ENCODE measurements around the gene RBM7. TPM values are rescaled to one million over a fixed set of nuclear protein-coding genes. Genes with fewer than 3 reads are reported as not detected.
A peak's percentile ranks its signal among the peaks of the same experiment; 100 is the strongest.

Gene RBM7
- total and polyA plus RNA-seq, 4 donors: 27.9 to 42.6 (median 31.8) TPM

- H3K9me3 ChIP-seq (ENCODE audit: control insufficient read depth, insufficient read depth, low read length): no peaks in the 10 kb centered on the region
- H3K4me1 ChIP-seq (ENCODE audit: control insufficient read depth, insufficient read depth, low read length): no peaks in the 10 kb centered on the region
- no peak overlapping the region for H3K27ac ChIP-seq (ENCODE audit: low read depth, low read length)
- DNase-seq (ENCODE audit: low read depth in 4 of 6, low spot score in 6 of 6): no peak
- no CpG with 5 or more reads among the region's 4 CpGs for WGBS (ENCODE audit: insufficient coverage)
- H3K27me3 ChIP-seq (ENCODE audit: control insufficient read depth, insufficient read depth, low read length): no peaks in the 10 kb centered on the region
- H3K36me3 ChIP-seq (ENCODE audit: control insufficient read depth, insufficient read depth, low read length): no peaks in the 10 kb centered on the region
- no peak overlapping the region for H3K4me3 ChIP-seq (ENCODE audit: low read depth, low read length)
Observed at GRCh38 chr11:114392735-114393667, 7.5 kb upstream of the RBM7 start.

GRCh38 chr11:114395736-114396135 is 4.7 kb upstream of the RBM7 start:
- H3K4me1 ChIP-seq (ENCODE audit: control insufficient read depth, insufficient read depth, low read length): peaks cover 6% of the 10 kb centered on the region
- no peaks in the 10 kb centered on the region for H3K9me3 ChIP-seq (ENCODE audit: control insufficient read depth, insufficient read depth, low read length)
- WGBS (ENCODE audit: insufficient coverage): 54% methylated on average over 3 of the region's 3 CpGs
- no peak overlapping the region for H3K4me3 ChIP-seq (ENCODE audit: low read depth, low read length)
- no peak for DNase-seq (ENCODE audit: low read depth in 4 of 6, low spot score in 6 of 6)
- no peak overlapping the region for H3K27ac ChIP-seq (ENCODE audit: low read depth, low read length)
- no peaks in the 10 kb centered on the region for H3K27me3 ChIP-seq (ENCODE audit: control insufficient read depth, insufficient read depth, low read length)
- H3K36me3 ChIP-seq (ENCODE audit: control insufficient read depth, insufficient read depth, low read length): peaks cover 2% of the 10 kb centered on the region

GRCh38 chr11:114396916-114397315 is 3.5 kb upstream of the RBM7 start:
- no peak overlapping the region for H3K27ac ChIP-seq (ENCODE audit: low read depth, low read length)
- H3K4me3 ChIP-seq (ENCODE audit: low read depth, low read length): no peak overlapping the region
- H3K27me3 ChIP-seq (ENCODE audit: control insufficient read depth, insufficient read depth, low read length): no peaks in the 10 kb centered on the region
- H3K9me3 ChIP-seq (ENCODE audit: control insufficient read depth, insufficient read depth, low read length): no peaks in the 10 kb centered on the region
- H3K36me3 ChIP-seq (ENCODE audit: control insufficient read depth, insufficient read depth, low read length): peaks cover 2% of the 10 kb centered on the region
- DNase-seq (ENCODE audit: low read depth in 4 of 6, low spot score in 6 of 6): no peak
- peaks cover 6% of the 10 kb centered on the region for H3K4me1 ChIP-seq (ENCODE audit: control insufficient read depth, insufficient read depth, low read length)

- no CpG with 5 or more reads among the region's 2 CpGs for WGBS (ENCODE audit: insufficient coverage)
Observed at GRCh38 chr11:114397349-114397982, 3.0 kb upstream of the RBM7 start.

GRCh38 chr11:114398303-114398920 is 2.1 kb upstream of the RBM7 start:
- H3K9me3 ChIP-seq (ENCODE audit: control insufficient read depth, insufficient read depth, low read length): no peaks in the 10 kb centered on the region
- no CpG with 5 or more reads among the region's 4 CpGs for WGBS (ENCODE audit: insufficient coverage)
- no peak overlapping the region for H3K27ac ChIP-seq (ENCODE audit: low read depth, low read length)
- no peak for DNase-seq (ENCODE audit: low read depth in 4 of 6, low spot score in 6 of 6)
- no peak overlapping the region for H3K4me3 ChIP-seq (ENCODE audit: low read depth, low read length)
- peaks cover 6% of the 10 kb centered on the region for H3K4me1 ChIP-seq (ENCODE audit: control insufficient read depth, insufficient read depth, low read length)
- H3K36me3 ChIP-seq (ENCODE audit: control insufficient read depth, insufficient read depth, low read length): peaks cover 2% of the 10 kb centered on the region
- no peaks in the 10 kb centered on the region for H3K27me3 ChIP-seq (ENCODE audit: control insufficient read depth, insufficient read depth, low read length)

More at GRCh38 chr11:114397349-114397982, 3.0 kb upstream of the RBM7 start:
- no peaks in the 10 kb centered on the region for H3K27me3 ChIP-seq (ENCODE audit: control insufficient read depth, insufficient read depth, low read length)
- H3K36me3 ChIP-seq (ENCODE audit: control insufficient read depth, insufficient read depth, low read length): peaks cover 2% of the 10 kb centered on the region
- peak in 1 of 6 donors; percentile 24 for DNase-seq (ENCODE audit: low read depth in 4 of 6, low spot score in 6 of 6)
- peaks cover 6% of the 10 kb centered on the region for H3K4me1 ChIP-seq (ENCODE audit: control insufficient read depth, insufficient read depth, low read length)
- no peaks in the 10 kb centered on the region for H3K9me3 ChIP-seq (ENCODE audit: control insufficient read depth, insufficient read depth, low read length)
- no peak overlapping the region for H3K4me3 ChIP-seq (ENCODE audit: low read depth, low read length)
- peak overlapping the region; percentile 60 for H3K27ac ChIP-seq (ENCODE audit: low read depth, low read length)

- H3K4me3 ChIP-seq (ENCODE audit: low read depth, low read length): peak overlapping the region; percentile 99
- no peaks in the 10 kb centered on the region for H3K27me3 ChIP-seq (ENCODE audit: control insufficient read depth, insufficient read depth, low read length)
- peaks cover 2% of the 10 kb centered on the region for H3K36me3 ChIP-seq (ENCODE audit: control insufficient read depth, insufficient read depth, low read length)
- H3K9me3 ChIP-seq (ENCODE audit: control insufficient read depth, insufficient read depth, low read length): no peaks in the 10 kb centered on the region
- H3K4me1 ChIP-seq (ENCODE audit: control insufficient read depth, insufficient read depth, low read length): peaks cover 6% of the 10 kb centered on the region
- 3% methylated on average over 23 of the region's 29 CpGs for WGBS (ENCODE audit: insufficient coverage)
- peak in 2 of 6 donors; percentile 12 to 35 for DNase-seq (ENCODE audit: low read depth in 4 of 6, low spot score in 6 of 6)
- H3K27ac ChIP-seq (ENCODE audit: low read depth, low read length): peak overlapping the region; percentile 98
Observed at GRCh38 chr11:114399490-114400215, 813 bp upstream of the RBM7 start.

GRCh38 chr11:114400915-114401223 is 403 bp downstream of the RBM7 start:
- H3K27ac ChIP-seq (ENCODE audit: low read depth, low read length): peak overlapping the region; percentile 98
- no peaks in the 10 kb centered on the region for H3K27me3 ChIP-seq (ENCODE audit: control insufficient read depth, insufficient read depth, low read length)
- peaks cover 2% of the 10 kb centered on the region for H3K36me3 ChIP-seq (ENCODE audit: control insufficient read depth, insufficient read depth, low read length)
- DNase-seq (ENCODE audit: low read depth in 4 of 6, low spot score in 6 of 6): no peak
- peaks cover 6% of the 10 kb centered on the region for H3K4me1 ChIP-seq (ENCODE audit: control insufficient read depth, insufficient read depth, low read length)
- H3K4me3 ChIP-seq (ENCODE audit: low read depth, low read length): peak overlapping the region; percentile 99
- WGBS (ENCODE audit: insufficient coverage): 0% methylated on average over 6 of the region's 8 CpGs
- no peaks in the 10 kb centered on the region for H3K9me3 ChIP-seq (ENCODE audit: control insufficient read depth, insufficient read depth, low read length)

GRCh38 chr11:114401311-114401710 is 845 bp downstream of the RBM7 start:
- no peaks in the 10 kb centered on the region for H3K27me3 ChIP-seq (ENCODE audit: control insufficient read depth, insufficient read depth, low read length)
- H3K4me3 ChIP-seq (ENCODE audit: low read depth, low read length): peak overlapping the region; percentile 99
- no CpG with 5 or more reads among the region's 4 CpGs for WGBS (ENCODE audit: insufficient coverage)
- no peaks in the 10 kb centered on the region for H3K9me3 ChIP-seq (ENCODE audit: control insufficient read depth, insufficient read depth, low read length)
- peaks cover 3% of the 10 kb centered on the region for H3K36me3 ChIP-seq (ENCODE audit: control insufficient read depth, insufficient read depth, low read length)
- H3K27ac ChIP-seq (ENCODE audit: low read depth, low read length): peak overlapping the region; percentile 35
- peak in 2 of 6 donors; percentile 9 for DNase-seq (ENCODE audit: low read depth in 4 of 6, low spot score in 6 of 6)
- H3K4me1 ChIP-seq (ENCODE audit: control insufficient read depth, insufficient read depth, low read length): peaks cover 6% of the 10 kb centered on the region

GRCh38 chr11:114412946-114413345 is 12.5 kb downstream of the RBM7 start:
- 92% methylated on average over 3 of the region's 4 CpGs for WGBS (ENCODE audit: insufficient coverage)

More at GRCh38 chr11:114412946-114413345, 12.5 kb downstream of the RBM7 start:
- H3K36me3 ChIP-seq (ENCODE audit: control insufficient read depth, insufficient read depth, low read length): peaks cover 3% of the 10 kb centered on the region
- H3K27me3 ChIP-seq (ENCODE audit: control insufficient read depth, insufficient read depth, low read length): no peaks in the 10 kb centered on the region
- no peak for DNase-seq (ENCODE audit: low read depth in 4 of 6, low spot score in 6 of 6)
- no peaks in the 10 kb centered on the region for H3K9me3 ChIP-seq (ENCODE audit: control insufficient read depth, insufficient read depth, low read length)
- no peak overlapping the region for H3K4me3 ChIP-seq (ENCODE audit: low read depth, low read length)
- no peak overlapping the region for H3K27ac ChIP-seq (ENCODE audit: low read depth, low read length)
- H3K4me1 ChIP-seq (ENCODE audit: control insufficient read depth, insufficient read depth, low read length): no peaks in the 10 kb centered on the region

Data from spinal cord (tissue), 10 donors.